ENCODE data around the gene KDM4C.
"Not testable (repeated sequence)": the region's sequence is repeated elsewhere in the genome, so short reads cannot be mapped to it uniquely, and the experiment has no call there.

Gene KDM4C

DNA sequence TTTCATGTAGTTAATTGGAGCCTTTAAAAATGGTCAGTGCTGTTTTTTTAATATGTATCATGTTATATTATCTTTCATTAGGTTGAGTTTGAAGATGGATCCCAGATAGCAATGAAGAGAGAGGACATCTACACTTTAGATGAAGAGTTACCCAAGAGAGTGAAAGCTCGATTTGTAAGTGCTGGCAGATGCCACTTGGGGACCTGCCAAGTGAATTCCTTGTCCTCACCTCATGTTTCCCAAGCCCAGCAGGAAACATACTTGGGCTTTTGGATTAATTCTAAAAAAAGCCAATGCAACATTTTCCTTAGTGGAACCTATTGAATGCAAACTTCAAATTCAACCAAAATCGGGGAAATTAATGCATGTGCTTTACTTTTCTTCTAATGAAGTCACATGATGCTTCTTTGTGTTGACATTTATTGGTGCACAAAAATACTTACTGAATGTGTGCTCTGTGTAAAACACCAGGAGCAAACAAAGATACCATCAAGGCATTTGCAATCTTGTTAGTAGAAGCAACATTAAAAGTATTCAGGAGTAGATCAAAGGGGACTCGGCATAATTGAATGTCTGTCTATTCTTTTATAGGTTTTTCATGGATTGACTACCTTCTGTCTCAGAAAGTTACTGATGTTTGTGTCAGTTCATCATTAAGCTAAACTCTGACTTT, 412.1 kb downstream of the KDM4C start:
- no peak for DNase-seq (ENCODE audit: low read depth in 3 of 3)

DNA sequence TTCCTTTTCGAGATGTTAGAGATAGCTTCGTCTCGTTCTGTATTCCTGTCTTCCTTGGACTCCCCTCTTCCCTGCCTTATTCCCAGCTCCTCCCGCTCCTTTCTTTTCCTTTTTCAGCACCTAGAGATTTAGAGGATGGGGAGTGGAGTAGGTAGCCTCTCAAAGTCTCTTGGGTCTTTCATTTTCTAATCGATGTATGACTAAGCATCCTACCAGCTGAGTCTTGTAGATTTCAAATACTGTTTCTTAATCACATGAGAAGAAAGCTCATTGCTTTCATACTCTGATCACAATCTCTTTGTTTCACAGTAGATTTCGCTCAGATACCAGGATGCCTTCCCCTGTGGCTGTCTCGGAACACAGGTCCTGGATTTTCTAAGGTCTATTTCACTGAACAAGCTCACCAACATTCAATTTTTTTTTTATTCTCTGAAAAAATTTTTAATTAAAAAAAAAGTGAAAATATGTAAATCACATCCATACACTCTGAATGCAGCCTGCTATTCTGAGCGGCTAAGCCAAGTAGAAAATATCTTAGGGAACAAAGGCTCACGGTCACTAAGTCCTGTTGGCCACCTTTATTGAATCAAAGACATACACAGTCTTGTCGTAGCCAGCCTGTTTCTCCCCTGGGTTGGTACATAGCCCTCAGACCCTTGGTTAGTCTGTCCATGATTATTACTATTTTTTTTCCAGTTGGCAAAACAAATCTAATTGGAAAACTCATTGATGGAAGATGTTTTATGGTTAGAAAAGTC, 413.8 kb downstream of the KDM4C start:
- no peak for DNase-seq (ENCODE audit: low read depth in 3 of 3)

DNA sequence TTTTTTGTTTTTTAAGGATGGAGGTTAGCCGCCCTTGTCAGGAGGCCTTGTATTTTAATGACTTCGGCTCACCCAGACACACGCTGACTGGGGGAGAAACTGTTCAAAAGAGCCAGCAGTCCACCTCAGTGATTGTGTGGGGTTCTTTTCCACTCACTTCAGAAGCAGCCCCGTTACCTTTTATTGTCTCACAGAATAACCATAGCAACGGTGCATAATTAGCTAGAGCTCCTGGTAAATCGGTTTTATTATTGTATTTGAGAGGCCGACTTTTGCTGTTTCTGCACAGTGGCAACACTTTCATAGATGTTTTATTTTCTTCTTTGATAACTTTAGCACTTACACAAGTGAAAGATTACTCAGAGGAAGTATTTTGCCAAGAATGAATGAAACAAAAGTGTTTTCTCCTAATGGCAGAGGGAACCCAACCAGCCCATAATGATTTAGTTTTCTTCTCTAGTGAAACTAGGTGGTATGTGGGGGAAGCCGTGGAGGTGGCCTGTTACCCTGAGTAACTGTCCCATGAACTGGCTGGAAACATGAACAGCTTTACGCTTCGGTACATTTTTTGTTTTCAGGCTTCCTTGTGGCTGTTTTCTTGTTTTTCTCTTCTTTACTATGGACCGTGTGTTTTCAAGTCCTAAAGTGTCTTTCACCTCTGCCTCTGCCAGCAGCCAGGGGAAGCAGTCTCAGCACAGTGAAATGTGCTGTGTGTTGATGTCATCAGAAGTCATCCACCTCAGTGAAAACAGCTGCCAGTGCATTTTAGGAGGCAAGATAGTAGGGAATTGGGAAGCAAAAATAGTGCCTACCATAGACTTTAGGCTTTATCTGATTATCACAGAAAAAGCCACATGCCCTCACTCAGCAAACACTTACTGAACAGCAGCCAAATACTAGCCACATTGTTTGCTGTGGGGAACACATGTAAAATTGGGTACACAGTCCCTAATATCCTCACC, 414.7 kb downstream of the KDM4C start:
- no peak for DNase-seq (ENCODE audit: low read depth in 3 of 3)

DNA sequence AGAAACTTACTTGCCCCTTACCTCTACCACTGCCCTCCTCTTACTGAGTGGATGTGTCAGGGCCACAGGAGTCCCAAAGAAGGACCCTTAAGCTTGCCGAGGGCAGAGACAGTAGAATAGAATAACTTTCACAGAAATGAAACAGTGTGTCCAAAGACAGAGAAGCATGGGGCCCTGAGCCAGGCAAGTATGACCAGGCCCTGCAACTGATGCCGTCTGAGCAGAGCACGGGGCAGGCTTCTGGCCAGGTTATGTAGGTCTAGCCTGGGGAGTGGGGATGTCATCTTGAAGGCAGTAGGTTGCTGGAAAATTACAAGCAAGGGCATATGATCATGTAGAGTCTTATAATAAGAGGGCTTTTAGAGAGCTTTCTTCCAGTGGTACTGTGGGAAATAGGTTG, 415.4 kb downstream of the KDM4C start:
- DNase-seq (ENCODE audit: low read depth in 3 of 3), result no peak

DNA sequence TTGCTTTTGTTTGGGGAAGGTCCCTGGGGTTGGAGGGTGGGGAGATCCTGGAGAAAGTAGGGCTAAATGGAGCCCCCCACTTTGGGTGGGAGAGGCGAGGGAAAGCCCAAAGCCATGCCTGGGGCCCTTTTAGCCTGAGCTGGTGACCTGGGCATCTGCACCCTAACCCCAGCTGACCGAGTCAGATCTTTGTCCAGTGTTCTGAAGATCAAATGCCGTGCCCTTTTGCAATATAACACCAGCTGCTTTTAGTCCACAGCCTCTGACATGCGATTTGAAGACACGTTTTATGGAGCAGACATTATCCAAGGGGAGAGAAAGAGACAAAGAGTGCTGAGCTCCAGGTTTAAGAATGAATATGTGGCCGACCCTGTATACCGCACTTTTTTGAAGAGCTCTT, 416.5 kb downstream of the KDM4C start:
- DNase-seq (ENCODE audit: low read depth in 3 of 3), result no peak

DNA sequence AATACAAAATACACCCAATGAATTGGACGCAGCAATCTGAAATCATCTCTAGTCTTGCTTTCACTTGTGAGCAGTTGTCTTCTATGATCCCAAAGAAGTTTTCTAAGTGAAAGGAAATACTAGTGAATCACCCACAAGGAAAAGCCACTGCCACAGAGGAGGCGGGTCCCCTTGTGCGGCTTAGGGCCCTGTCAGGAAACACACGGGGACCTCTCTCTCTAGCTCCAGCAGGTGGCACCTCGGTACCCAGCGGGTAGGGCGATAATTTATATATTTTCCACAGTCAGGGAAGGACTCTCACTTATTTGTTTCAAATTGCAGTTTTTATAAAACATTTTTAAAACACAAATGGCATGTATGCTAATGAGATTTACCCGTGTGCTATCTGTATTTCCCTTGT, 417.1 kb downstream of the KDM4C start:
- DNase-seq (ENCODE audit: low read depth in 3 of 3), result no peak

DNA sequence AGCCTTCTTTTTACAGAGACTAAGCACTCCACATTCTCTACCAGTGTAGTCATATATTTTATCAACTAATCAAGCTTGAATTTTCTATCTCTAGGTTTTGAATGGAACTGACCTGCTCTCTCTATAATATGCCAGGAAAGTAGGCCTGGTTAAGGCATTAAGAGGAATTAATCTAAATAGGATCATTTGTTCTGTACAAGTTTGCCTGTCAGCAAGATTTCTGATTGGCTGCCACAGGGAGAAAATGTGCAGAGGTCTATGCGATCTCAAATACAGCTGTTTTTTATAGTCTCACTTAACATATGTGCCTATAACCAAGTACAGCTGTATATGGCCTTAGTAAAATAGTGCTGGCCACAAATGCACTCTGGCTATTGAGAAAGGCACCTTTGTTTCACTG, 418.8 kb downstream of the KDM4C start:
- no peak for DNase-seq (ENCODE audit: low read depth in 3 of 3)

DNA sequence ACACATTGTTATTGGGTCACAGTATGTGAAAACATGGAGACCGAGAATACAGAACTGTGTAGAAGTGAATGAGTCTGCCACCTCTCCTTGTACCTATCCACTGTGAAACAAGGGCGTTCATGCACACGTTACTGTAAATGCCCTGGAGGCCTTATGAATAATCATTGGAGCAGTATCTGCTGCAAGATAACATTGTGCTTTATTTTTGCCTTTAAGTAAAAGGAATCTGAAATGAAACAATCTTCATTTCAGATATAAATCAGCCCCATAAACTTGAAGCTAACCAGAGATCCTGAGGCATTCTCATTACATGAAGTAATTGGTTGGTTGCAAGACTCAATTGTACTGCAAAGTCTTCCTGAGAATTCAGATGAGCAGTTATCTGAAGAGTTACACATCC, 419.6 kb downstream of the KDM4C start:
- no peak for DNase-seq (ENCODE audit: low read depth in 3 of 3)

DNA sequence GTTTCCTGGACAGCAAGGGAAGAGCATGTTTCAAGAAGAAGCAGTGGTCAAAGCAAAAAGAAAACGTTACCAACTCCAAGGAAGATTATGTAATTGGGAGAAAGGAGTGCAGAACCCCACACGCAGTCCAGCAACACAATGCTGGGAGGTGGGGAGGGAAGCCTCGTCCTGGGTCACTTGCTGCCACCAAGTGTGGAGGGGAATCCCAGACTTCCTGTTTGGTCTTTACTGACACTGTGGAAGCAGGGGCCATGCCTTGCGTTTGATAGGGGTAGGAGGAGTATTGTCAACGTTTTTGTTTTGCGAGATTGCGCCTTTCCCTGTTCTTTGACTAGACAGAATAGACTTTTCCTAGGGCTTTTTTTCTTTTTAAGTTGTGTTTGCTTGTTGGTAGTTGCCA, 421.0 kb downstream of the KDM4C start:
- no peak for DNase-seq (ENCODE audit: low read depth in 3 of 3)

DNA sequence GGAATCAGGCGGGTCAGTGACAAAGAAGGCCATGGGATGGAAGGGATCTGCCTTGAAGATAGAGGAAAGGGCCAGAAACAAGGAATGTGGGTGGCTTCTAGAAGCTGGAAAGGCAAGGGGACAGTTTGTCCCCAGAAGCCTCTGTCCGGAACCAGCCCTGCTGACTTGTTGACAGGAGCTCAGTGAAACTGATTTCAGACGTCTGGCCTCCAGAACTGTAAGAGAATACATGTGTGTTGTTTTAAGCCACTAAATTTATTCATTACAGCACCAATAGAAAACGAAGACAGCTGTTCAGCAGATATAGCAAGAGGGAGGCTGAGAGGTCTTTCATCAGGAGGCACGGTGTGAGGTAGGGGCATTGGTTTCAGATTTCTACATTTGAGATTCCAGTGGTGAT, 422.5 kb downstream of the KDM4C start:
- DNase-seq (ENCODE audit: low read depth in 3 of 3), result no peak

DNA sequence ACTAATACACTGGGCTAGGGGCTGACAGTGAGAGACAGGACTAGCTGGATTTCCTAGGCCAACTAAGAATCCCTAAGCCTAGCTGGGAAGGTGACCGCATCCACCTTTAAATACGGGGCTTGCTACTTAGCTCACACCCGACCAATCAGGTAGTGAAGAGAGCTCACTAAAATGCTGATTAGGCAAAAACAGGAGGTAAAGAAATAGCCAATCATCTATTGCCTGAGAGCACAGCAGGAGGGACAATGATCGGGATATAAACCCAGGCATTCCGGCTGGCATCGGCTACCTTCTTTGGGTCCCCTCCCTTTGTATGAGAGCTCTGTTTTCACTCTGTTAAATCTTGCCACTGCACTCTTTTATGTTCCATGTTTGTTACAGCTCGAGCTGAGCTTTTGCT, 425.4 kb downstream of the KDM4C start:
- not testable (repeated sequence) for DNase-seq (ENCODE audit: low read depth in 3 of 3)

DNA sequence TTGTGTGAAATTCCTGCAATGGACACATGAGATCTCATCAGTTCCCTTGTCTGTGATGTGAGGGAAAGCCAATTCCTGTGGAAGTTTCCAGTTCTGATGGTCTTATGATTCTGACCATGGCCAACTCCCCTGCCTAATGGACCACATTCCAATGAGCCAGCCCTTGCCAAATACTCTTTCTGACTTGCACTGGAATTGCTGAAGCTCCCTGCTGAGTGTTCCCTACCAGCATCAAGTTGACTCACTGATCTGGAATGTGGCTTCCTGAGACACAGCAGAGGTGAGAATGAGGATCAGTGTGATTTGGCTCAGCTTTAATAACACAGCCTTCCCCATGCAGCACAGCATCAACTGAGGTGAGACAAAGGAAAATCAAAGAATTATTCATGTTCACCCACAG, 427.8 kb downstream of the KDM4C start:
- DNase-seq (ENCODE audit: low read depth in 3 of 3), result no peak

DNA sequence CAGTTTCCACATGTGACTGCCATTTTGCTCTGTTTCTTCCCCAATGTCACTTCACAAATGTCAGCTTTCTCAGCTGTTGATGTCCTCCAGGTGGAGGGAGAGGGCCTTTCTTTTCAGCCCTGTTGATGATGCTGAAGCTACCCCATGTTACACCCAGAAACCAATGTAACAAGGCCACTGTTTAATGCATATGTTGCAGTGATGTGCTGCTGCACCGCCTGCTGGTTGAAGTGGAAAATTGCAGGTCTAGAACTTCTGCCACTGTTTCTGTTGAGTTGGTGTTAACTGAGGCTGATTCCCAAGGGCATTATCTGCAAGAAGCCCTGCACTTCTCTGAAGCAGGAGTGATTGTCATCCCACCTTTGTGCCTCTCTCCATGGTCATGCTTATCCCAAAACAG, 428.4 kb downstream of the KDM4C start:
- DNase-seq (ENCODE audit: low read depth in 3 of 3), result no peak

DNA sequence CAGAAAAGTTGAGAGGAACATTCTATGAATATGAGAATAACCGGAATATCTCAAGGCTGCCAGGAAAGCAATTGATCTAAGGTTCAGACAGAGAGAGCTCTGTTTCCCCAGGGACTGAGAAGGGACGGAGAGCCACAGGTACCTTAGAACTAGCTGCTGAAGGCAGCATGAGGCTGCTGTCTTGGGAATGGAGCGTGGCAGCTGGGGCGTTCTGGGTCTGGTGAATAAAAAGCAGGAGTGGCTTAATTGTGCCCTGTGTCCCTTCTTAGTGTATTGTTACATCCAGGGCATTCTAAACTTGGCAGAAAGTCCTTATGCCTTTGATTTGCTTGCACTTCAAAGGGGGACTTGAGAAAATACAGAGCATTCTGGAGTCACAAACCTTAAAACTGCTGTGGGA, 434.5 kb downstream of the KDM4C start:
- DNase-seq (ENCODE audit: low read depth in 3 of 3), result no peak

DNA sequence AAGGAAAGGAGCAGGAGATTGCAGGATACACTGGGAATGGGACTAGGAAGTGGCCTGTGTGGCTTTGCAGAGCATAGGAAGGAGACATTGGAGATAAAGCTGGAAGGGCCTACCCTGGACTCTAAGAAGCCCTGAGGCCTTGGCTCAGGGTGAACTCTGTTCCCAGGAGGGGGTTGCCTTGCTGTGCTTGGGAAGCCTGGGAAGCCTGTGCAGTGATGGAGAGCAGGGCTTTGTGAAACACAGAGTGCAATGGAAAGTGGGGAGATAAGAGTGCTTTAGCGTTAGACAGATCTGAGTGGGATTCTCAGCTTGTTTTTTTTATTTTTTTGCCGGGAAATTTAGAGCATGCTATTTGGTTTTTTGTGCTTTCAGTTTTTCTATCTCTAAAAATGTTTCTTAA, 437.8 kb downstream of the KDM4C start:
- DNase-seq (ENCODE audit: low read depth in 3 of 3), result no peak

DNA sequence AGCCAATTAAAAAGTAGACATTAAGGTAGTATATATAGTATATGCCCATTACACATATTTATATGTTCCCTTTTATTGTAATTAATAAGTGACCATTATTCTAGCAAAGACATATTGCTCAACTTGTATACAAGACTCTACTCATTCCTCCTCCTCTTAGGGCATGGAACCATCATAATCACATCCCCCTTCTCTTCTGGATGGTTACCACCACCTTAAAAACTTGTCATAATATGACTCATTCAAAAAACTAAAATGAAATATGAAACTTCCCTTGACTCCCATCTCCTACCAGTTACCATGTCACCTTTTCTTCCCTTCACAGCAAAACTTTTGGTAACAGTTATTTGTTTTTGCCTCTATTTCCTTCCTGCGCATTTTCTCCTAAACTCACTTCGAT, 438.7 kb downstream of the KDM4C start:
- no peak for DNase-seq (ENCODE audit: low read depth in 3 of 3)

DNA sequence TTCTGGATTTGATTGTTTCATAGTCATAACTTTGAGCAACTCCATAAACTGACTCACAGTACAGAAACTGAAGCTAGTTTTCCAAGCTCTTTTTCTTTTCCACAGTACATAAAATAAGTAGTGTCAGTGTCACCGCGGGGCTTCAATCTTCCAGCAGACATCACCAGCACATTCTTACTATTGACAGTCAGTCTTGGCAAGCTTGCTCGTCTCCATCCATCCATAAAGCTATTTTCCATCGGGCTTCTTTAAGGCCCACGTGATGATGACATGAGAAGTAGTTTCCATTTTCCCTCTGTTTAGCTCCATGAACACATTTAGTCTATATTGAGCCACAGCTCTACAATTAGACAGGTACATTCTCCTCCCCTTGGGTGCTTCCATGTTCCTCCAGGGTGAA, 443.4 kb downstream of the KDM4C start:
- DNase-seq (ENCODE audit: low read depth in 3 of 3), result no peak

DNA sequence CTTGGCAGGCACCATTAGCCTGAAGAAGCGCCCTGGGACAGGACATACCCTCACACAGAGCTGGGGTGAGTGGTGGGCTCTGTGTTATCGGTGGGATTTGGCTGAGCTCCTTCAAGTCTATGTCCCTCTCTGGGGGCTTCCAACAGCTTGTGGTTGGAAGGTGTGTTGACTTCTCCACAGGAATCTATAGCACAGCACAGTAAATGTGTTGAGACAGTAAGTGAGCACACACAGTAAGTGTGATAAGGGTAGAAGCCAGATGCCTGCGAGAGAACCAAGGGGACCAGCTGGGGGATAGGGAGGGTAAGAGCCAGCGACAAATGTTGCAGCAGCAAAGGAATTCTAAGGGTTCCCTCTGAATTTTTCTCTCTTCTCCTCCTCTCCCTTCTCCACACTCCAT, 448.0 kb downstream of the KDM4C start:
- DNase-seq (ENCODE audit: low read depth in 3 of 3), result no peak

DNA sequence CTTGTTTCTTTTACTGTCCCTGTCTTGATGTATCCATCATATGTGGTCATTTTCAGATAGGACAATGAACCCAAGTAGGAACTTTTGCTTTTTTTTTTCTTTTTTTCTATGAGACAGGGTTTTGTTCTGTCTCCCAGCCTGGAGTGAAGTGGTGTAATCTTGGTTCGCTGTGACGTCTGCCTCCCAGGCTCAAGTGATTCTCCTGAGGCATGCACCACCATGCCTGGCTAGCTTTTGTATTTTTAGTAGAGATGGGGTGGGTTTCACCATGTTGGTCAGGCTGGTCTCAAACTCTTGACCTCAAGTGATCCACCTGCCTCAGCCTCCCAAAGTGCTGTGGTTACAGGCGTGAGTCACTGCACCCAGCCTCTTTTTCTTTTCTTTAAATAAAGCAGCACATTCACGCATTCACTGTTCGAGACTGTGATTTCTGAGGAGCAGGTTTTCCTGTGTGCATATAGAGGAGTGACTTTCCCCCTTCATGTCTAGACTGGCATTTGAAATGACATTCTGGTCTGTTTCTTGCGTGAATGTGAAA, 448.5 kb downstream of the KDM4C start:
- no peak for DNase-seq (ENCODE audit: low read depth in 3 of 3)

DNA sequence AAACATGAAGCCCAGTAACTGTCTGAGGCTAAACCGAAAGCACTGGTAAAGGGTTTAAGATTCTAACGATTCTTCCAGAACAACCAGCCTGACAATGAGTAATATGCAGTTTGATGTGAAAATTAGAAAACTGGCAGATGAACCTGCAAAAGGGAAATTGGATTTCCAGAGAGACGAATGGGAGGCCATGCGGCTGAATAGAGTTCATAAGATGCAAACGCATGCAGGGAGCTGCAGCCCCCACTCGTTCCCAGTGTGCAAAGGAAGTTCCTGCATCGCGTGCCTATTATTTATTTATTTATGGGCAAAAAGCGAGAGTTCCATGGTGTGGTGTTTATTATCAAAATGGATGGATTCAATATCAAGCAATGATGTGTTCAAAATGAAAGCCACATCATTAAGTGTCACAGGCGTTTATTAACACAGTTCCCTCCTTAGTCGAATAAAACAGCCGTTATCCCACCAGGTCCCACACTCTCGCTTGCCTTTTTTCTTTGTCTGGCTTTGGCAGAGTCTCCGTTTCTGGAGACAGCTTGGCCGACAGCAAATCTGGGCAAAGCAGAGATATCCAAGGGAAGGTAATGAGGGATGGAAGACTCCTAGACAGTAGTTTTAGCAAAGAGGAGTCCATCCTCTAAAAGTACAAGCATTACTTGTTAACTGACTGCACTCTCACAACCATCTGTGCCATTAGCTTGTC, 451.4 kb downstream of the KDM4C start:
- no peak for DNase-seq (ENCODE audit: low read depth in 3 of 3)

DNA sequence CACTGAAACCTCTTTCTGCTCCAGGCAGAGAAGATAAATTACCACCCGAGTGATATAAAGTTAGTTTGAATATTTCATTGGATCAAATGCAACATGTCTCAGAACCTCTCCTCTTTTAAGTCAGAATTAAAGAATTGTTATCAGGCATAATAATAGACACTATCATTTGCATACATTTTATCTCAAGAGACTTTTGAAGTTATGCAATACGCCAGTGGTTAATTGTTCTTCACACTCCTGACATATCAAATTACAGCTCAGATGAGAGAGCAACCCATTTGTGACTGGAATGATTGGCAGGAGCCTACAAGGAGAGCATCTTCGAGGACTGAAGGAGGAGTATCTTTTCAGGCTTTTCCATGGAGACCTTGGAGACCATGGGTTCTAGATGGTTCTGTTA, 452.2 kb downstream of the KDM4C start:
- no peak for DNase-seq (ENCODE audit: low read depth in 3 of 3)

Measured in stimulated activated CD4-positive, alpha-beta T cell treated with anti-CD3 and anti-CD28 coated beads, TNF-alpha, amount 100 ng/mL, for 48 hours (primary cell).